Bronchial epithelial cell (primary cell): Measurements from ENCODE around the gene AEBP2. TPM values are rescaled to one million over a fixed set of nuclear protein-coding genes. Genes with fewer than 3 reads are reported as not detected.
A peak's percentile ranks its signal among the peaks of the same experiment; 100 is the strongest.

Experiments used
- DNase-seq: peaks from one replicate; pipeline ENCODE4 v3.0.0-alpha.2; 2010; ENCODE audit warnings: low read depth
- FAIRE-seq: peaks from 2 replicates; lab custom pipeline; 2011; peaks lifted over from hg19 to GRCh38; lab: Jason Lieb, UNC
- H3K27me3 ChIP-seq: 2 replicates; pipeline ENCODE4 v1.5.1; 2011; ENCODE audit warnings: low read length; ENCODE audit not compliant: control insufficient read depth, insufficient read depth
- H3K36me3 ChIP-seq: 2 replicates; pipeline ENCODE4 v1.5.1; 2011; ENCODE audit warnings: low read length; ENCODE audit not compliant: control insufficient read depth, insufficient read depth
- H3K4me3 ChIP-seq: 2 replicates; pipeline ENCODE4 v1.5.1; 2011; ENCODE audit warnings: mild to moderate bottlenecking, low read depth, low read length, control low read depth
- CTCF ChIP-seq: IDR thresholded peaks from 2 replicates; pipeline ENCODE4 v1.5.1; 2011; ENCODE audit warnings: mild to moderate bottlenecking, moderate library complexity, low read length, control low read depth, inconsistent platforms; ENCODE audit not compliant: insufficient read depth, severe bottlenecking
- total RNA-seq: library from RNA; depleted of rRNA; stranded (reverse); fragments of >200 nt; gene quantifications from 2 replicates; pipeline ENCODE4 v1.2.1, GENCODE V29; 2014

The AEBP2 gene
- total RNA-seq, 1 donor from 2014 or later = 12.6 TPM

- Histone ChIP-seq H3K4me3 (no peak overlapping the region), H3K27me3 (no peaks in the 10 kb centered on the region), H3K36me3 (peaks cover 2% of the 10 kb centered on the region)
- DNase-seq = no peak
- no peak for FAIRE-seq
- TF ChIP-seq CTCF = no peak
Measured at GRCh38 chr12:19542606-19543005, 103.3 kb downstream of the AEBP2 start.

- peaks cover 4% of the 10 kb centered on the region for H3K36me3 ChIP-seq
- FAIRE-seq (no peak), DNase-seq (peak; percentile 15)
- H3K27me3 ChIP-seq = no peaks in the 10 kb centered on the region
- TF ChIP-seq CTCF = no peak
- no peak overlapping the region for H3K4me3 ChIP-seq
Measured at GRCh38 chr12:19544353-19544752, 105.1 kb downstream of the AEBP2 start.

- DNase-seq = no peak
- H3K36me3 ChIP-seq = peaks cover 4% of the 10 kb centered on the region
- H3K4me3 ChIP-seq = no peak overlapping the region
- TF ChIP-seq CTCF = no peak
- no peak for FAIRE-seq
- H3K27me3 ChIP-seq = no peaks in the 10 kb centered on the region
Measured at GRCh38 chr12:19545301-19545700, 106.0 kb downstream of the AEBP2 start.

- TF ChIP-seq CTCF = no peak
- Histone ChIP-seq H3K4me3 (no peak overlapping the region), H3K36me3 (peaks cover 4% of the 10 kb centered on the region), H3K27me3 (no peaks in the 10 kb centered on the region)
- FAIRE-seq (no peak), DNase-seq (no peak)
Measured at GRCh38 chr12:19546027-19546426, 106.7 kb downstream of the AEBP2 start.

- H3K4me3 ChIP-seq = no peak overlapping the region
- TF ChIP-seq CTCF = no peak
- DNase-seq (peak; percentile 79), FAIRE-seq (peak; percentile 32)
- H3K27me3 ChIP-seq = no peaks in the 10 kb centered on the region
- peaks cover 4% of the 10 kb centered on the region for H3K36me3 ChIP-seq
Measured at GRCh38 chr12:19546611-19547162, 107.4 kb downstream of the AEBP2 start.

- Histone ChIP-seq H3K4me3 (no peak overlapping the region), H3K36me3 (peaks cover 4% of the 10 kb centered on the region), H3K27me3 (no peaks in the 10 kb centered on the region)
- DNase-seq (no peak), FAIRE-seq (no peak)
- TF ChIP-seq CTCF = no peak
Measured at GRCh38 chr12:19547271-19547671, 108.0 kb downstream of the AEBP2 start.
